ENCODE measurements around the gene ADGRV1. TPM values are rescaled to one million over a fixed set of nuclear protein-coding genes. Genes with fewer than 3 reads are reported as not detected.
A peak's percentile ranks its signal among the peaks of the same experiment; 100 is the strongest.

The ADGRV1 gene
- total and polyA plus RNA-seq, 9 of the 15 experiments (the other 6 are each of a cell fraction or from before 2014, with no cell fraction given) = 21.7 to 156 (median 58.2) TPM

GRCh38 chr5:91020065-91020800 is 461.6 kb downstream of the ADGRV1 start (continued):
- TF ChIP-seq, protein P1, sequence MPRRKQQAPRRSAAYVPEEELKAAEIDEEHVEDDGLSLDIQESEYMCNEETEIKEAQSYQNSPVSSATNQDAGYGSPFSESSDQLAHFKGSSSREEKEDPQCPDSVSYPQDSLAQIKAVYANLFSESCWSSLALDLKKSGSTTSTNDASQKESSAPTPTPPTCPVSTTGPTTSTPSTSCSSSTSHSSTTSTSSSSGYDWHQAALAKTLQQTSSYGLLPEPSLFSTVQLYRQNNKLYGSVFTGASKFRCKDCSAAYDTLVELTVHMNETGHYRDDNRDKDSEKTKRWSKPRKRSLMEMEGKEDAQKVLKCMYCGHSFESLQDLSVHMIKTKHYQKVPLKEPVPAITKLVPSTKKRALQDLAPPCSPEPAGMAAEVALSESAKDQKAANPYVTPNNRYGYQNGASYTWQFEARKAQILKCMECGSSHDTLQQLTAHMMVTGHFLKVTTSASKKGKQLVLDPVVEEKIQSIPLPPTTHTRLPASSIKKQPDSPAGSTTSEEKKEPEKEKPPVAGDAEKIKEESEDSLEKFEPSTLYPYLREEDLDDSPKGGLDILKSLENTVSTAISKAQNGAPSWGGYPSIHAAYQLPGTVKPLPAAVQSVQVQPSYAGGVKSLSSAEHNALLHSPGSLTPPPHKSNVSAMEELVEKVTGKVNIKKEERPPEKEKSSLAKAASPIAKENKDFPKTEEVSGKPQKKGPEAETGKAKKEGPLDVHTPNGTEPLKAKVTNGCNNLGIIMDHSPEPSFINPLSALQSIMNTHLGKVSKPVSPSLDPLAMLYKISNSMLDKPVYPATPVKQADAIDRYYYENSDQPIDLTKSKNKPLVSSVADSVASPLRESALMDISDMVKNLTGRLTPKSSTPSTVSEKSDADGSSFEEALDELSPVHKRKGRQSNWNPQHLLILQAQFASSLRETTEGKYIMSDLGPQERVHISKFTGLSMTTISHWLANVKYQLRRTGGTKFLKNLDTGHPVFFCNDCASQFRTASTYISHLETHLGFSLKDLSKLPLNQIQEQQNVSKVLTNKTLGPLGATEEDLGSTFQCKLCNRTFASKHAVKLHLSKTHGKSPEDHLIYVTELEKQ (CRISPR knock-in tag; IDR thresholded peaks at IDR 0.05) = no peak
- TF ChIP-seq ASH1L (IDR thresholded peaks at IDR 0.05; ENCODE audit: borderline replicate concordance, low read depth, partially characterized antibody) (no peak), PTTG1 (tag; IDR thresholded peaks at IDR 0.05; ENCODE audit: low read depth) (peak; percentile 39; the same call in 1 of the 2 replicates), RUNX1 (IDR thresholded peaks at IDR 0.05; ENCODE audit: low read depth) (no peak), NR2C1 (IDR thresholded peaks at IDR 0.05) (no peak), NR2C1 (tag; IDR thresholded peaks at IDR 0.05) (peak; percentile 75), RBM34 (IDR thresholded peaks at IDR 0.05; ENCODE audit: borderline replicate concordance, insufficient read depth, low read length) (no peak), SMC3 (conservative IDR thresholded peaks at IDR 0.05; ENCODE audit: insufficient read depth, low read depth, low read length) (no peak), ZNF124 (CRISPR knock-in tag; IDR thresholded peaks at IDR 0.05) (no peak), NONO (IDR thresholded peaks at IDR 0.05; ENCODE audit: low read depth in 2 of 2, low read length in 1 of 2) (no peak), SLC30A9 (CRISPR knock-in tag; IDR thresholded peaks at IDR 0.05) (no peak), ZNF764 (CRISPR knock-in tag; IDR thresholded peaks at IDR 0.05; ENCODE audit: low read depth) (no peak), RBM39 (optimal IDR thresholded peaks at IDR 0.05; ENCODE audit: low read depth, low read length) (no peak), PCBP1 (IDR thresholded peaks at IDR 0.05; ENCODE audit: low read depth, low read length, poor library complexity, severe bottlenecking) (no peak), ZKSCAN8 (CRISPR knock-in tag; IDR thresholded peaks at IDR 0.05) (no peak), FOXM1 (IDR thresholded peaks at IDR 0.05; ENCODE audit: low read depth) (no peak), FOXM1 (CRISPR knock-in tag; IDR thresholded peaks at IDR 0.05; ENCODE audit: low read depth) (no peak), MCM5 (IDR thresholded peaks at IDR 0.05; ENCODE audit: low read depth) (no peak), ZFPM2 (CRISPR knock-in tag; IDR thresholded peaks at IDR 0.05) (no peak), MEF2D (tag; conservative IDR thresholded peaks at IDR 0.05; ENCODE audit: low read depth) (peak; percentile 52; the same call in 1 of the 2 replicates), JUND (IDR thresholded peaks at IDR 0.05; ENCODE audit: borderline replicate concordance, low read depth, low read length) (peak; percentile 64; the same call in 1 of the 2 replicates), JUND (tag; IDR thresholded peaks at IDR 0.05; ENCODE audit: borderline replicate concordance, low read depth, low read length) (peak; percentile 45; the same call in 1 of the 3 replicates), ZNF584 (CRISPR knock-in tag; IDR thresholded peaks at IDR 0.05; ENCODE audit: low read depth) (peak; percentile 82), SIRT6 (IDR thresholded peaks at IDR 0.05; ENCODE audit: low read depth, low read length) (no peak)
- TF ChIP-seq, protein P2, sequence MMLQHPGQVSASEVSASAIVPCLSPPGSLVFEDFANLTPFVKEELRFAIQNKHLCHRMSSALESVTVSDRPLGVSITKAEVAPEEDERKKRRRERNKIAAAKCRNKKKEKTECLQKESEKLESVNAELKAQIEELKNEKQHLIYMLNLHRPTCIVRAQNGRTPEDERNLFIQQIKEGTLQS (IDR thresholded peaks at IDR 0.05) = peak; percentile 77; the same call in 1 of the 2 replicates
- TF ChIP-seq, protein P2 (CRISPR knock-in tag; conservative IDR thresholded peaks at IDR 0.05) = no peak

All from K562 (cell line).